ENCODE results near the gene GRIN2C. TPM values are rescaled to one million over a fixed set of nuclear protein-coding genes. Genes with fewer than 3 reads are reported as not detected.

GRIN2C gene
- total RNA-seq, 6 donors from 2014 or later: 0.17 TPM; not detected in 5

DNA sequence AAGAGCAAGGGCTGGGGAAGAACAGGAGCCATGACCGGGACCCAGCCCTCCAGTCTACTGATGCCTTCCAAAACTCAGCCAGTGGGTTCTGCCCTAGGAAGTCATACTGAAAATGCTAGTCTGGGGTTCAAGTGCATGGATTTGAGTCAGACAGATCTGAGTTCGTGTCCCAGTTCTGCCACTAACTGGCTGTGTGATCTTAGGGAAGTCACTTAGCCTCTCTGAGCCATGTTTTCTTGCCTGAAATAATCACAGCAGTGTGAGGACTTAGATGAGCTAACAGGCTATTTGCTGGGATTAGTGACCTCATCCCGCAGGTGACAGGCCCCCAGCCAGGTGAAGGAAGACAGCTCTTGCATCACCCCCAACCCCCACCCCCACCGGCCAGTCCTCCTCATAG, 4.4 kb downstream of the GRIN2C start:
- 88 to 93% methylated on average over 3 to 4 of the region's 4 CpGs for WGBS, 2 donors
- ATAC-seq (ENCODE audit: low FRiP score in 2 of 2) (no peak), DNase-seq (no peak)
- H3K36me3 ChIP-seq: no peaks in the 10 kb centered on the region
- no peak overlapping the region for H3K27ac ChIP-seq
- peaks cover 2 to 43% (median 27%) of the 10 kb centered on the region in 4 donors for H3K27me3 ChIP-seq
- H3K4me1 ChIP-seq: peaks cover 12 to 24% (median 22%) of the 10 kb centered on the region in 4 donors
- TF ChIP-seq POLR2A (IDR thresholded peaks at IDR 0.05): no peak
- no peak for TF ChIP-seq EP300 (IDR thresholded peaks at IDR 0.05)
- TF ChIP-seq POLR2AphosphoS5 (IDR thresholded peaks at IDR 0.05): no peak
- TF ChIP-seq, protein P1, sequence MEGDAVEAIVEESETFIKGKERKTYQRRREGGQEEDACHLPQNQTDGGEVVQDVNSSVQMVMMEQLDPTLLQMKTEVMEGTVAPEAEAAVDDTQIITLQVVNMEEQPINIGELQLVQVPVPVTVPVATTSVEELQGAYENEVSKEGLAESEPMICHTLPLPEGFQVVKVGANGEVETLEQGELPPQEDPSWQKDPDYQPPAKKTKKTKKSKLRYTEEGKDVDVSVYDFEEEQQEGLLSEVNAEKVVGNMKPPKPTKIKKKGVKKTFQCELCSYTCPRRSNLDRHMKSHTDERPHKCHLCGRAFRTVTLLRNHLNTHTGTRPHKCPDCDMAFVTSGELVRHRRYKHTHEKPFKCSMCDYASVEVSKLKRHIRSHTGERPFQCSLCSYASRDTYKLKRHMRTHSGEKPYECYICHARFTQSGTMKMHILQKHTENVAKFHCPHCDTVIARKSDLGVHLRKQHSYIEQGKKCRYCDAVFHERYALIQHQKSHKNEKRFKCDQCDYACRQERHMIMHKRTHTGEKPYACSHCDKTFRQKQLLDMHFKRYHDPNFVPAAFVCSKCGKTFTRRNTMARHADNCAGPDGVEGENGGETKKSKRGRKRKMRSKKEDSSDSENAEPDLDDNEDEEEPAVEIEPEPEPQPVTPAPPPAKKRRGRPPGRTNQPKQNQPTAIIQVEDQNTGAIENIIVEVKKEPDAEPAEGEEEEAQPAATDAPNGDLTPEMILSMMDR (IDR thresholded peaks at IDR 0.05): no peak
- H3K4me3 ChIP-seq: no peak overlapping the region
- no peaks in the 10 kb centered on the region for H3K9me3 ChIP-seq

DNA sequence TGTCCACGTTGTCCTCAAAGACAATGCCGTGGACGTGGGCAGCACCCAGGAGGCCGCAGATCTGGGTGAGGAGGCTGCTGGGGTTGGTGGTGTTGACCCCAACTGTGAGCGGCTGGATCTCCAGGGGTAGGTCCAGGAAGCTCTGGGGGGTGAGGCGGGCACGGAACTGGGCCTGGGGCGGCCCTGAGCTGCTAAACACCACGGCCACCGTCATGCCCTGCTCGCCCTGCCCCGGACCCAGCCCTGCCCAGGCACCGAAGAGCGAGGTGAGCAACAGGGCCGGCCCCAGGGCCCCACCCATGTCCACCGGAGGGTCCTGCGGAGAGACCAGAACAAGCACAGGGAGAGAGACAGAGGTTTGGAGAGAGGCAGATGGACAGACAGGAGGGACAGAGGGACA, 4.9 kb downstream of the GRIN2C start:
- Histone ChIP-seq H3K27ac (no peak overlapping the region), H3K4me1 (peaks cover 8 to 19% (median 17%) of the 10 kb centered on the region in 4 donors), H3K27me3 (peaks cover 2 to 37% (median 22%) of the 10 kb centered on the region in 4 donors), H3K36me3 (no peaks in the 10 kb centered on the region), H3K4me3 (no peak overlapping the region), H3K9me3 (no peaks in the 10 kb centered on the region)
- DNase-seq: peak in 1 of 2 donors; percentile 82
- whole genome bisulfite sequencing, 2 donors: 84 to 92% methylated on average over 15 to 17 of the region's 17 CpGs
- no peak for ATAC-seq (ENCODE audit: low FRiP score in 2 of 2)
- TF ChIP-seq EP300 (IDR thresholded peaks at IDR 0.05) (no peak), POLR2AphosphoS5 (IDR thresholded peaks at IDR 0.05) (no peak), POLR2A (IDR thresholded peaks at IDR 0.05) (no peak)
- TF ChIP-seq, protein P1 (IDR thresholded peaks at IDR 0.05): no peak

DNA sequence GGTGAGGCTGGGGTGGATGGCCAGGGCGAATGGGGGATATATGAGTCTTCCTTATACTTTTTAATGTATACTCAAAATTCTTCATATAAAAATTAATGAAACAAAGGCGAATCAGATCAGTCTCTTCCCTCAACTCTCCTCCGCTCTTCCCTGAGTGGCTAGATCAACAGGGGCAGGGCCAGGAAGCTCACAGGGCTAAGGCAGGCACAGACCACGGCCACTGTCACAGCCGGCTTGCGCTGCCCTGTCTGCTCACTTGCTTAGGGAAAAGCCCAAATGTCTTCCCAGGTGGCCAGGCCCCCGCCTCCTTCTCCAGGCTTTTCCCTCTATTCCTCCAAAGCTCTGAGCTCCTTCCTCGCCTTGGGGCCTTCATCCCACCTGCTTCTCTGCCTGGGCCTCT, 6.0 kb downstream of the GRIN2C start:
- Histone ChIP-seq H3K27ac (no peak overlapping the region), H3K9me3 (no peaks in the 10 kb centered on the region), H3K4me3 (no peak overlapping the region), H3K36me3 (no peaks in the 10 kb centered on the region), H3K27me3 (peaks cover 0 to 26% (median 12%) of the 10 kb centered on the region in 4 donors), H3K4me1 (peaks cover 3 to 14% (median 11%) of the 10 kb centered on the region in 4 donors)
- 80 to 81% methylated on average over 8 of the region's 8 CpGs for WGBS, 2 donors
- no peak for TF ChIP-seq EP300 (IDR thresholded peaks at IDR 0.05)
- TF ChIP-seq POLR2AphosphoS5 (IDR thresholded peaks at IDR 0.05): no peak
- TF ChIP-seq, protein P1 (IDR thresholded peaks at IDR 0.05): no peak
- TF ChIP-seq POLR2A (IDR thresholded peaks at IDR 0.05): no peak
- ATAC-seq (ENCODE audit: low FRiP score in 2 of 2) (no peak), DNase-seq (no peak)

DNA sequence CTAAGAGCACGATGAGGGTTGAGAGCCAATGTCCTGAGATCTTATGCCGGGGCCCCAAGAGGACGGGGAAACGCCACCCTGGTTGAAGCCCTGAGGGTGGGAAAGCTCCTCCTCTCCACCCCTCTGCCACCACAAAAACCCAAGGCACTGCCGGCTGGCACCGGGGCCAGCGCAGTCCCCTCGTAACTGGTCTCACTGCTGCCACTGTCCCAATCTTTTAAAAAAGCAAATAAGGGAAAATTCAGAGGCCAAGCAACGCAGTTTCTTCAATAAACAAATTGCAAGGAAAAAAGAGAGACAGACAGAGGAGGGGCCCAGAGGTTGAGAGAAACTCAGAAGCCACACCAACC, 6.7 kb downstream of the GRIN2C start:
- Histone ChIP-seq H3K36me3 (no peaks in the 10 kb centered on the region), H3K27ac (no peak overlapping the region)

More for the DNA sequence above, 6.7 kb downstream of the GRIN2C start:
- no peak for TF ChIP-seq EP300 (IDR thresholded peaks at IDR 0.05)
- no peak for TF ChIP-seq POLR2AphosphoS5 (IDR thresholded peaks at IDR 0.05)
- TF ChIP-seq, protein P1 (IDR thresholded peaks at IDR 0.05): no peak
- TF ChIP-seq POLR2A (IDR thresholded peaks at IDR 0.05): no peak
- Histone ChIP-seq H3K9me3 (no peaks in the 10 kb centered on the region), H3K27me3 (peaks cover 0 to 24% (median 11%) of the 10 kb centered on the region in 4 donors), H3K4me1 (peaks cover 3 to 14% (median 11%) of the 10 kb centered on the region in 4 donors), H3K4me3 (peak overlapping the region in 1 of 4 donors; percentile 17)
- WGBS, 2 donors: 10 to 14% methylated on average over 9 of the region's 9 CpGs
- ATAC-seq (ENCODE audit: low FRiP score in 2 of 2) (no peak), DNase-seq (no peak)

All from upper lobe of left lung (tissue), 6 donors.